Measurements from ENCODE around the gene KLHDC7B.

- TF ChIP-seq CTCF (IDR thresholded peaks at IDR 0.05) (no peak), POLR2AphosphoS5 (IDR thresholded peaks at IDR 0.05; ENCODE audit: low read depth, low read length) (no peak)
These were observed 29.8 kb downstream of the KLHDC7B start for GRCh38 chr22:50575426-50575941.

All from Panc1 (cell line).